Stimulated activated CD8-positive, alpha-beta memory T cell treated with anti-CD3 and anti-CD28 coated beads, Interleukin-2, amount 100 ng/mL, for 48 hours (primary cell): ENCODE data around the gene LEF1.

ENCODE experiments used
- DNase-seq, 2 donors: peaks; one replicate each; pipeline ENCODE4 v3.0.0-alpha.2; 2020; ENCODE audit warnings: low read depth in 2 of 2

Gene LEF1

GRCh38 chr4:107997794-107998193 lies 170.9 kb downstream of the LEF1 start:
- no peak for DNase-seq
